HL-60/S4 treated with retinoic acid at 250 ng/mL for 4 days and 3 days (cell line): Measurements from ENCODE around the gene CCDC50.

Experiments used
- in situ Hi-C: fragments of 300-500 bp; cut with MboI; formaldehyde crosslinking; loops from 2 replicates; pipeline ENCODE4 v1.7.0; 2022; ENCODE audit warnings: low sequenced_read_pairs

Gene CCDC50

DNA sequence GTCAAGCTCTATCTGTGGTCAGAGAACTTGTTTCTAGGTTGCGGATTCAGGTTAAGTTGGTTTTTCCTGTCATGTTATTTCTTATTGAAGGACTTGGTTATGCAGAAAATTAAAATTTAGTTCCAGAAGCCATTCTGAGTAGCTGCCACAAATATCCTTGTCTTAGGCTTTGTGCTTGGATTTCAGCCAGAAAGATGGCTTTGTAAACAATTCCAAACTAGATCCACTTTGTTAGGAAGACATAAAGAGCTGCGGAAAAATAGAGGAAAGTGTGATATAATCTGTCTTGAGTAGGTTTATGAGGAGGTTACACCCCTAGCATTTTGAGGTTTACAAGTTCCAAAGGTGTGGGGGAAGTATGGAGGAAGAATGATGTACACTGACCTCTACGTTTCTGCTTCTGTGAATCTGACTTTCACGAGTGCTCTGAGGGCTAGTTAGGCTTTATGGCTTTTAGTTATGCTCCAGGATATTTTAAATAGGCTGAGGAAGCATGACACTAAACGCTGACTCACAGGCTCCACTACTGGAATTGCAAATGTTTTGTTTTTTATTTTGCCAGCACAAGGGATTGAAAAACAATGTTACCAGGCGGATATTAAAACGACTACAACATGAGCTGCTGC is 47.4 kb downstream of the CCDC50 start:
- in situ Hi-C loops = no loop called here

DNA sequence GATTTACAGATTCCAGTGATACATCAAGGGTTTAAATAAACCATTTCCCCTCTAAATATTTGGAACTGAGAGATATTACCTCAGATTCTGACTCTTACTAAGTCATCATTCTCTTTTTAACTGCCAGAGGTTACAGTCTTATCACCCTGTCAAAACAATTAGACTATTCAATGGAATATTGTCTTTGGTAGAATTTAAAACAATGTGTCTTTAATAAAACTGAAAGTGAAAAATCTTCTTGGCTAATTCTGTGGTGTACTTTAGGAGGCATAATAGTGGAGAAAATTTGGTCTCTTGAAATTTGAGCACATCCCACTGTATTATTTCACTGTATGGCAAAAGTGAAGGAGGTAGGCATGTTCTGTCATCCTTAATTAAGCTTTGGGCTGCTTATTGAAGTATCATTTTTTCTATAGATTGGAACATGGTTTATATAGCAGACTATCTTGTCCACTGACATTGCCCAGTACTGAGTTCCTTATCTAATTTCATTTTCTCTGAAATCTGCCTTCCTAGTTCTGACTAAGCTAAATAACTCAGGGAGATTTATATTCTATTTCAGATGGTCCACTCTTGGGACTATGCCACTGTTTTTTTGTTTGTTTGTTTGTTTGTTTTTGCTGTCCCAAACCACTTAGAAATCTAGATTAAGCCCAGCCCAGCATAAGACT is 49.1 kb downstream of the CCDC50 start:
- in situ Hi-C loops = no loop called here

DNA sequence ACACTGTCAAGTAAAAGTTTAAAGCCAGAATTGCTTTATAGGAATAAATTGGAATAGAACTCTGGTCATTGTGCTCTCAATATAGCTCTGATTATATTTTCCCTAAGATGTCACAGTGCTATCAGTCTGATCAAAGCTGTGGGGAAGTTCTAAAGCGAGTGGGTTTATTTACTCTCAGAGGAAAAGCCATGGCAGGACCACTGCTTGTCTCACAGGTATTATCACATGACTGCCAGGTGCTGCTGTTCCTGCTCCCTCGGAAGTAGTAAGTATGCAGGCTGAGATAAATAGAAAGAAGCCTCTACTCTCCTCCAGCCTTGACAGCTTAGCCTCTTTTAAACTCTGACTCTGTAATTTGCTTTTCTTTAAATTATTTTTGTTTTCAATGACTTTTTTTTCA is 50.3 kb downstream of the CCDC50 start:
- in situ Hi-C loops = no loop called here

DNA sequence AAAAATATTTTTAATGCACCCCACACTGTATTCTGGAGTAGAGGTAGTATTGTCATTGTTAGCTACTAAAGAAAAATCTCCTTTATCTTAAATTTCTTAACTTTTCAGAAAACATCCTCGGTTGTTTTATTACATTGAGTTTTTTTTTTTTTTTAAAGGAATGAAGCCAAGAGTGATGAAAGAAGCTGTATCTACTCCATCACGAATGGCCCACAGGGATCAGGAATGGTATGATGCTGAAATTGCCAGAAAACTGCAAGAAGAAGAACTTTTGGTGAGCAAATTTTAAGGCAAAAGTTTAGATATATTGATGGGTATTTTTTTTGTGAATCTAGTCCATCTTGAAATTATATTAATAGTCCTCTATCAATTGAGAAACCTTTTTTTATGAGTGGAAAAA is 50.8 kb downstream of the CCDC50 start:
- in situ Hi-C loops = no loop called here

DNA sequence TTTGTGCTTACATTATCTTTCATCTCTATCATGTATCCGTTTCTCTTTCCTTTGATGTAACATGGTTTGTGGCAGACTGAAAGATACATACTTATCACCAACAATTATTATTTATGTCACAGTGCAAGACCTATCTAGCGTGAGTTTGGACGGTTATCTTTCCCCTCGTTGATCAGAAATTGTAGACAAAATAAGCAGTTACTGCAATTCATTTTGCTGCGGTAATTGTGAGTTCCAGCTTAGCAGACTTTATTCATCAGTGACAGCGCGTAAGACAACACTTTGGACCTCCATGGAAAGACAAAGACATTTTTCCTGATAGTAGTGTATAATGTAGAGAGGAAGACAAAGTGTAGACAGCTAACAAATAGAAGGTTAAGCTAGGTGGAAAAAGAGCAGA is 52.1 kb downstream of the CCDC50 start:
- in situ Hi-C loops = no loop called here

DNA sequence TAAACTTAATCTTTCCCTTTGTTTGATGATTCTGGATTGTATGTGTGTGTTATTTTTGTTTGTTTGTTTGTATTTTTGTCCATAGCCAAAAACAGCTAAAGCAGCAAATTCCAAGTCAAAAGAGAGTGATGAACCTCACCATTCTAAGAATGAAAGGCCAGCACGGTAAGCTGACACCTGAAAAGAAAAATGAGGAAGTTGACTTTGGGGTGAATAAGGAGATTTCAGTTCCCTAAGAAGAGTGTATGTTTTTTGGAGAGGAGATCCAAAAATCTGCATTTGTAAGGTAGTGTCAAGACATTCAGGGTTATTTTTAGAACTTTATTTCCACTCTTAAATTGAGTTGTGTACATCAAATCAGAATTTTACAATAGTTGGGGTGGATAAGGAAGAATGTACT is 53.5 kb downstream of the CCDC50 start:
- in situ Hi-C loops = no loop called here

DNA sequence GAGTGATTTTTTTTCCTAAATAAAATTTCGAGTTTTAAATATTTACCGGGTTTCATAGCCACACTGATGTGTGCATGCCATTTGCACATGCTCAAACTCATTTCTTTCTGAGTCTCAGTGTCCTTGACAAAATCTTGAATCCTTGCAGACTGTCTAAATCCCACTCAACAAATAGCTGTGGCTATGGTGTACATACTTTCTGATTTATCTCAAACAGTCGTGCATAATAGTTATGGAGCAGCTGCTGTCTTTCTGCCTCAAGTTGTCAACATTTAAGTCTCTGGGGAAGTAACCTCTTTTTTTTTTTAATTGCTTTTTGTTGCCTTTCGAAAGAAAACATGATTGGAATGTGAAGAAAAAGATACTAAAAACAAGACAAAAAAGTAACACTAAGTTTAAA is 53.9 kb downstream of the CCDC50 start:
- in situ Hi-C loops = no loop called here

DNA sequence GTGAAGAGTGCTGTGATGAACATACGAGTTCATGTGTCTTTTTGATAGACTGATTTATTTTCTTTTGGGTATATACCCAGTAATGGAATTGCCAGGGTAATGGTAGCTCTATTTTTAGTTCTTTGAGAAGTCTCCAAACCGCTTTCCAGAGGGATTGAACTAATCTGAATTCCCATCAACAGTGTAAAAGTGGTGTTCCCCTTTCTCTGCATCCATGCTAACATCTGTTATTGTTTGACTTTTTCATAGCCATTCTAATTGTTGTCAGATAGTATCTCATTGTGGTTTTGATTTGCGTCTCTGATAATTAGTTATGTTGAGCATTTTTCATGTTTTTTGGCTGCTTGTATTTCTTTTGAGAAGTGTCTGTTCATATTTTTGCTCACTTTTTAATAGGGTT is 55.9 kb downstream of the CCDC50 start:
- in situ Hi-C loops = no loop called here

DNA sequence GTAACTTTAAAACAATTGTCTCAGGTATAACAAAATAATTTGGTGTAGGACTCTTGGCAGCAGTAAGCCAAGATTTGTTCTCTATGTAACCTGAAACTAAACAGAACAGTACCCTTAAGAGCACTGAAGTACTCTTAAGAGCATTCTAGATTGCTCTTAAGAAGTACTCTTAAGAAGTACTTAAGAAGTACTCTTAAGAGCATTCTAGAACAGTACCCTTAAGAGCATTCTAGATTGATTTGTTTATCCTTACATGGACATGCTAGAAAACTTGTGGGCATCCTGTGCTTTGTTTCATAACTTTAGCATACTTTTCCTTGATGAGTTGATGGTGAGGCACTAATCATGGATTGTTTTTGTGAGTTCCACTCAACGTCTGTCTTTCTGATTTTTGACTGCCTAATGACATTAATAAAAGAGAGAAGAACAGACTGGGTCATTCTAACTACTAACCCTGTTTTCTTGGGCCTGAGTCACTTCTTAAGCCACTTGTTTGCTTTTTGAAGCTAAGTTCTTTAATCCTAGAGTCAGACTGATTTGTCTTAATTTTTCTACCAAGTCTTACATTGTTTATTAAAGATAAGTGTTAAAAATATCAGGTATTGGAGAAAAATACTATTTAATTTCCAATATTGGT is 58.4 kb downstream of the CCDC50 start:
- in situ Hi-C loops = no loop called here

DNA sequence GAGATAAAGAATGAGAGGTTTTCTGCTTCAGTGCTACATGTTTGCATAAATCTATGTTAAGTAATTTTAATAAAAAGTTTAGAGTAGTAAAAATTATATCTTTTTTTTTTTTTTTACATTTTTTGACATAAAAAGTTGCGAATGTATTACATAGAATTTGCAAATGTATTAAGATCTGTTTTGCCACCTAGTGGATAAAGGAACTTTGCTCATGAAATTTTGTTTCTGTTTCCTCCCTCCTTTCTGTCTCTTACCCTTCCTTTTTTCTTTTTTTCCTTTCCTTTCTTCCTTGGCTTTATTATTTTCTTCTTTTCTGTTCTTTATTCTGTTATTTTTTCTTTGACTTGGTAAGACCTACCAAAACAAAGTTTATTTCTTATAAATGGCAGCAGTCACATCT is 59.6 kb downstream of the CCDC50 start:
- in situ Hi-C loops = no loop called here

DNA sequence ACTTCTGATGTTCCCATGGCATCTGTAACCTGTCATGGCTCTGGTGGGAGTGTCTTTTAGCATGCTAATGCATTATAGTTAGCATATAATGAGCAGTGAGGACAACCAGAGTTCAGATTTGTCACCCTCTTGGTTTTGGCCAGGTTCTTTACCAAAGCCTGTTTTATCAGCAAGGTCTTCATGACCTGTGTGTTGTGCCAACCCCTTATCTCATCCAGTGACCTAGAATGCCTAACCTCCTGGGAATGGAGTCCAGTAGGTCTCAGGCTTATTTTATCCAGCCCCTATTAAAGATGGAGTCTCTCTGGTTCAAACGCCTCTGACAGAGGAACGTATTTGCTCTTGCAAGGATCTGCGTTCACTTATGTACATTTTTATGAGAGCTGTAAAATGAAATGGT is 61.4 kb downstream of the CCDC50 start:
- in situ Hi-C loops = no loop called here

DNA sequence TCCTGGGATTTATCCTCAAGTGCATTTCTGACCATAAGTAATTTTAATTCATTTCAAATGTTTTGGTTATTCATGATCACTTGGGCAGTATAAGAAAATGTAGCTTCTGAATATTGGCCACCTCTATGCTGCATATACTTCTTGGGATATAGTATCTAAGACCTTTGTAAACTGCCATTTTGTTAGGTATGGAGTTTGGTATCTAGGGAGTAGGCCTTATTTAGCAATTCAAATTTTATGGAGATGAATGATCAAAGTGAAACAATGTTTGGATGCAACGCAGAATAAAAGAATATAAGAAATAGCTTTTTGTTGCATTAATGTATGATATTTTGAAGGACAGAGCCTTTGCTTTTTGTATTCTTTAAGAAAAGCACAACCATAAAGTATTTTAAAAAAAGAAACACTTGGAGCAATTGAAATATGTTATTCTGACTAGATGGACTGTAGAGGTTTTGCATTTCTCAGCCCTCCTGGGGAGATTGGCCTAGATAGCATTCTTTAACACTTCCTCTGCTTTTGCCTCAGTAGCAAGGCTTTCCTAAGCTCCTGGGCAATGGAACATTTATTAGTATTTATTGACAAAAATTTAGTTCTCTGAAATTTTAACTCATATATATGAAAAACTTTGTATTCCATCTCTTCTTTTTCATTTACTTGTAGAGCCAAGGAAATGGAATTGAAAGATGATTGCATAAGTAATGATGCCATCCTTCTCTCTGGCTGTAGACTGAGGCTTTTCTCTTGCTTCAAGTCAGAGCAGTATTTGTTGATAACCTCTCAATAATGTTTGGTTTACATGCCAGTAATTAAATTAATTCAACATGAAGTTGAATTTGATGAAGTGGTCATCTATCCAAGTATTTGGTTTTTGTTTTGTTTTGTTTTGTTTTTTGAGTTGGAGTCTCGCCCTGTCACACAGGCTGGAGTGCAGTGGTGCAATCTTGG is 62.9 kb downstream of the CCDC50 start:
- in situ Hi-C loops = no loop called here

DNA sequence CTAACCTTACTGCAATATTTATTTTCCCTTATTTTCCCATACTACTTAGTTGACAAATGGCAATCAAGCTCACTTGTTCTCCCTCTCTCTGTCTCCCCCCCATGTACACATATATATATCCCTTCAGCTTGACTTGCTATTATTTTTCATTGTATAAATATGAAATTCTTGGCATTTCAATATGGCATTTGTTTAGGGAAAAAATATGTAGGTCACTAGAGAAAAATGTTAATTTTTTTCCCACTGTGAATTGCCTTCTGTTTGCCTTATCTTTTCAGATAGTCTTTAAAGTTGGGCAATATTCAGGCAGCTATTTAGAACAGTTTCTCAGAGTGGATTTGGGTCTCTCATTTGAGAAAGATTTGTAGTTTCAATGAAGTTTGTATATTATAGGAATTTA is 64.0 kb downstream of the CCDC50 start:
- in situ Hi-C loops = no loop called here

DNA sequence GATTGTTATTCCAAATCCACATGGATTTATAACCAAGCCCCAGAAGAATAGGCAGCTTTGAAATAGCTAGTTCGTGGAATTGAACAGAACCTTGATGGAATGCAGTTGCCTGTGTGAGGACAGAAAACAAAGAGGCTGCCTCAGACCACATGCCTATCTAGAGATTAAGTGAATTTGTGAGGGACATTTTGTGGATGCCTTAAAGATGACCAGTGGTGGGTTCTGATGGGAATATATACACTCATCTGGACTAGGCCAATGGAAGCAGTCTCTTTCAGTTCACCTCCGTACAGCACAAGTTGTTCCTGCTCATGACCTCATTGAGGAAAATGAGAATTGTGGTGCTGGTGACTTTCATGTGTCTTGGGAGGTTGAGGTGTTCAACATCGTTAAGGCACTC is 68.6 kb downstream of the CCDC50 start:
- in situ Hi-C loops = no loop called here

DNA sequence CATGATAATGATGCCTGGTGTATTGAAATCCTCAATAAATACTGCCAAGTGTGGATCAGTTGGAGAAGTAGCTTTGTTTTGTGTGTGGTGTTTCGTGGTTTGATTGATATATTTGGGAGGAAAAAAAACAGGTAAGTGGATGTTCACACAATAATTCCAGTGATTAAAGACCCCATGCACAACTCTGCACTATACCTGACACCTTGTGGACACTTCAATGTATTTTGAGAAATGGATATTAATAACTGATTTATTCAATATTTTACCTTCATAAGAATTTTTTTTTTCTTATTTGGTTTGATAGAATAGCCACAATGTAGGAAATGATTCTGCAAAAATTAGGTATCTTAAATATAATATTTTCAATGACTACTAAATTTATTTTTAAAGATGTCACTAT is 69.4 kb downstream of the CCDC50 start:
- in situ Hi-C loops = no loop called here

DNA sequence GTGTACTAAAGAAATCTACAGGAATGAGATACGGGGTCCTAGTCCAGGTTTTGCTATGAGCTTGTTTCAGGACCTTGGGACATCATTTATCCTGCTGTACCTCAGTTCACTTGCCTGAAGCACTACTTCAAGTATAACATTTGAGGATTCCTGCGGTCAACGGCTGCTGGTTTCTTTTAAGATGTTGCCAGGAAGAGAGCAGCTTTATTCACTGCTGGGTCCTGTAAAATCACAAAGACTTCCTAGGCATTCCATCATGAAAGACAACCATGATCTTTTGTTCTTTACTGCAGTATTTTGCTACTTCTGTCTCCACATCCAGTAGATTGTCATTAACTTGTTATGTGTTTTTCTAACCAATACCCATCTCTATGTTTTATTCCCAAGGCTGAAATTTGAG is 70.7 kb downstream of the CCDC50 start:
- in situ Hi-C loops = no loop called here

DNA sequence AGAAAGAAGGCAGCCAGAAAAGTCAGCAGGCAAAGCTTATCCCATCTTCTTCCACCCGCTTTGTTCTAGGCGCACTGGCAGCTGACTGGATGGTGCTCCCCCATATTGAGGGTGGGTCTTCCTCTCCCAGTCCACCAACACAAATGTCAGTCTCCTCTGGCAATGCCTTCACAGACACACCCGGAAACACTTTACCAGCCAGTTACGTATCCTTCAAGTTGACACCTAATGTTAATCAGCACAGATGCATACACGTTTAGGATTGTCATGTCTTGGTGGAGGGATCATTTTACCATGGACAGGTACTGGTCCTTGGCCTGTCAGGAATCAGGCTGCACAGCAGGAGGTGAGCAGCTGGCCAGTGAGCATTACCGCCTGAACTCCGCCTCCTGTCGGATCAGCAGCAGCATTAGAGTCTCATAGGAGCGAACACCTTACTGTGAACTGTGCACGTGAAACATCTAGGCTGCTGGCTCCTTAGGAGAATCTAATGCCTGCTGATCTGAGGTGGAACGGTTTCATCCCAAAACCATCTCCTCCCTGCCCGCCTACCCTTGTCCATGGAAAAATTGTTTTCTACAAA is 72.7 kb downstream of the CCDC50 start:
- in situ Hi-C loops = no loop called here

DNA sequence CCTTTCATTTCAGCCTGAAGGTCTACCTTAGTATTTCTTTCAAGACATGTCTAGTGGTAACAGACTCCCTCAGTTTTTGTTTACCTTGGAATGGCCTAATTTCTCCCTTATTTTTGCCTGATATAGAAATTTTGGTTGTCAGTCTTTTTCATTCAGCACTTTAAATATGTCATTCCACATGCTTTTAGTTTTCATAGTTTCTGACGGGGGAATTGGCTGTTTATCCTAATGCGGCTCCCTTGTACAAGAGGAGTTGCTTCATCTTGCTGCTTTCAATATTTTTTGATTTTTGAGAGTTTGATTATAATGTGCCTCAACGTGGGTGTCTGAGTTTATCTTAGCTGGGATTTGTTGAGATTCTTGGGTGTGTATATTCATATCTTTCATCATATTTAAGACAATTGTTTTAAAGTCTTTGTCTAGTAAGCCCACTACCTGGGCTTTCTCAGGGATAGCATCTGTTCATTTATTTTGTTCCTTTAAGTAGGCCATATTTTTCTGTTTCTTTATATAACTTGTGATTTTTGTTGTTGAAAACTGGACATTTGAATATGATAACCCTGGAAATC is 80.7 kb downstream of the CCDC50 start:
- in situ Hi-C loops = no loop called here

DNA sequence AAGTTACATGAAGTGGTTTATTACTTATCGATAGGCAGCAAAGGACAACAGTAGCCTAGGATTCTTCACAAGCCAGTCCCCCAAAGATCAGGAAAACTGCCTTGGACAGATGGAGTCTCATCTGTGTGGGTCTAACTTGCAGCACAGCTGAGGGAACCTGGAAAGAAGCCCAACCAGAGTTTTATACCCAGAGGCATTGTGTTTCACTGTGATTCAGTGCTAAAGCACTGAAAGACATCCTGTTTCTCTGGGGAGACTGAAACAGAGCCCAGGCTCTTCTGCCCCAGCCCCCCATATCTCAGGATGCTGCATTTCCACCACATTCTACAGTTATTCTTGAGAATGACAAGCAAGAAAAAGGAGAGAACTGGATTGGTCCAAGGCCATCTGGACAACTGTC is 83.6 kb downstream of the CCDC50 start:
- in situ Hi-C loops = no loop called here

DNA sequence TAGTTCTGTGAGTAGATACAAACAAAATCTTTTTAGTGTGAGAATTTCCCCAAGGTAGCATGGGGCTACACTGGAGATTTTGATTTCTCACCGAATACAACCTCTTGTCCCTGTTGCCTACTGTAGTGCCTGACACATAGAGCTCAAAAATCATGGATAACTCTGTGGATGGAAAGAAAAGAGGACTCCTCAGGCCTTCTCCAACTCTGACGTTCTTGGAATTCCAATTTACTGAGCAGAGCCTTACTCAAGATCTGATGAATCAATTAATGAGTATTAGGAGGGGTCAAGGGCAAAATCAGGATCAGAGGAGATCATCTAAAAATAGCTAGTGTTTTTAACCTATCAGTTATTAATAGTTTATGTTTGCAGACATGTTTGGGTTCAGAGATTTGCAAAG is 85.1 kb downstream of the CCDC50 start:
- in situ Hi-C loops = no loop called here

DNA sequence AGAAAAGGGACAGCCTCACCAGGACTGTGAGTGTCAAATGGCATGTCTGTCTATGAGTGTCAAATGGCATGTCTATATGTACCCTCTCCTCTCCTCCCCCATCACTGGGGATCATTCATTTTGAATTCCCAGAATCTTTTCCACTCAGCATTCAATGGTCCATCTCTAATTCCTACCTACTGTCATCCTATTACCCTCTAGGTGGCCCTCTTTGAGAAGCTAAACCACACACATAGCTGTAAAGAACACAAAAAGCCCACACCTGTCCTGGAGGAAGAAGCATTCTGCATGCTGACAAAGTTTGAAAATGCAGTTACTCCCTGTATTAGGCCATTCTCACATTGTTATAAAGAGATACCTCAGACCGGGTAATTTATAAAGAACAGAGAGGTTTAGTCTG is 85.5 kb downstream of the CCDC50 start:
- in situ Hi-C loops = no loop called here
